PC-9 (cell line): ENCODE measurements around the gene SH3RF3.

ENCODE experiments used
- CTCF ChIP-seq: fragments of 200-600 bp; sonication (generic); conservative IDR thresholded peaks from 2 replicates; pipeline ENCODE4 v1.6.1; 2017; ENCODE audit warnings: mixed run types, antibody characterized with exemption, mild to moderate bottlenecking, moderate library complexity
- EZH2 ChIP-seq: fragments of 200-600 bp; sonication (generic); IDR thresholded peaks from 2 replicates; pipeline ENCODE4 v1.8.0; 2017; ENCODE audit warnings: antibody characterized with exemption, low read depth

- no peak for TF ChIP-seq CTCF
- no peak for TF ChIP-seq EZH2
Measured at GRCh38 chr2:109123586-109124201, 5.3 kb upstream of the SH3RF3 start.
